ENCODE measurements around the gene TMEM92.

GRCh38 chr17:50325906-50326305, 51.6 kb downstream of the TMEM92 start:
- TF ChIP-seq EZH2 (IDR thresholded peaks at IDR 0.05; ENCODE audit: insufficient read depth, poor library complexity, severe bottlenecking) (no peak), EZH2phosphoT487 (IDR thresholded peaks at IDR 0.05; ENCODE audit: insufficient read depth, low read depth) (no peak)
